Non-pigmented ciliary epithelial cell (primary cell): Measurements from ENCODE around the gene TAX1BP1.

Experiments
- DNase-seq: peaks from one replicate; pipeline ENCODE4 v3.0.0-alpha.2; 2010; ENCODE audit warnings: low read depth

TAX1BP1 gene

GRCh38 chr7:27739909-27740448 is at the start of gene TAX1BP1:
TSS of gene TAX1BP1 (plus strand) at chr7:27740162. CDS start at chr7:27748525, 8,363 bp downstream.
- peak; percentile 76 for DNase-seq

- no peak for DNase-seq
These were observed 49.3 kb upstream of the TAX1BP1 start for GRCh38 chr7:27690649-27691048.

- no peak for DNase-seq
These were observed 46.2 kb upstream of the TAX1BP1 start for GRCh38 chr7:27693794-27694193.

GRCh38 chr7:27695096-27695495 is 44.9 kb upstream of the TAX1BP1 start:
- DNase-seq: no peak

- no peak for DNase-seq
These were observed 42.0 kb upstream of the TAX1BP1 start for GRCh38 chr7:27697861-27698430.

GRCh38 chr7:27699751-27700150 is 40.2 kb upstream of the TAX1BP1 start:
- DNase-seq: no peak

GRCh38 chr7:27700501-27700900 is 39.5 kb upstream of the TAX1BP1 start:
- no peak for DNase-seq

GRCh38 chr7:27703181-27703580 is 36.8 kb upstream of the TAX1BP1 start:
- no peak for DNase-seq

GRCh38 chr7:27704422-27705199 is 35.4 kb upstream of the TAX1BP1 start:
- DNase-seq: no peak

- DNase-seq: no peak
These were observed 34.8 kb upstream of the TAX1BP1 start for GRCh38 chr7:27705200-27705594.

GRCh38 chr7:27708485-27708884 is 31.5 kb upstream of the TAX1BP1 start:
- DNase-seq: no peak

GRCh38 chr7:27709137-27710075 is 30.6 kb upstream of the TAX1BP1 start:
- peak; percentile 52 for DNase-seq

GRCh38 chr7:27712217-27712616 is 27.7 kb upstream of the TAX1BP1 start:
- DNase-seq: no peak

GRCh38 chr7:27714831-27715444 is 25.0 kb upstream of the TAX1BP1 start:
- no peak for DNase-seq

GRCh38 chr7:27723085-27723484 is 16.9 kb upstream of the TAX1BP1 start:
- DNase-seq: no peak

GRCh38 chr7:27727058-27727457 is 12.9 kb upstream of the TAX1BP1 start:
- DNase-seq: no peak

- no peak for DNase-seq
These were observed 9.8 kb upstream of the TAX1BP1 start for GRCh38 chr7:27730112-27730511.

- DNase-seq: no peak
These were observed 5.4 kb upstream of the TAX1BP1 start for GRCh38 chr7:27734583-27734982.

- no peak for DNase-seq
These were observed 4.8 kb upstream of the TAX1BP1 start for GRCh38 chr7:27735165-27735564.

GRCh38 chr7:27735831-27736230 is 4.1 kb upstream of the TAX1BP1 start:
- no peak for DNase-seq

GRCh38 chr7:27737178-27737577 is 2.8 kb upstream of the TAX1BP1 start:
- no peak for DNase-seq

- DNase-seq: no peak
These were observed 2.3 kb upstream of the TAX1BP1 start for GRCh38 chr7:27737616-27738015.
